GM12873 (cell line): ENCODE results near the gene NHLH1.

Experiments
- CTCF ChIP-seq: IDR thresholded peaks from 2 replicates; pipeline ENCODE4 v1.5.1; 2012; ENCODE audit warnings: low read depth, mild to moderate bottlenecking, moderate library complexity, low read length, control low read depth; ENCODE audit not compliant: insufficient read depth; ENCODE audit errors: missing control alignments

Gene NHLH1

DNA sequence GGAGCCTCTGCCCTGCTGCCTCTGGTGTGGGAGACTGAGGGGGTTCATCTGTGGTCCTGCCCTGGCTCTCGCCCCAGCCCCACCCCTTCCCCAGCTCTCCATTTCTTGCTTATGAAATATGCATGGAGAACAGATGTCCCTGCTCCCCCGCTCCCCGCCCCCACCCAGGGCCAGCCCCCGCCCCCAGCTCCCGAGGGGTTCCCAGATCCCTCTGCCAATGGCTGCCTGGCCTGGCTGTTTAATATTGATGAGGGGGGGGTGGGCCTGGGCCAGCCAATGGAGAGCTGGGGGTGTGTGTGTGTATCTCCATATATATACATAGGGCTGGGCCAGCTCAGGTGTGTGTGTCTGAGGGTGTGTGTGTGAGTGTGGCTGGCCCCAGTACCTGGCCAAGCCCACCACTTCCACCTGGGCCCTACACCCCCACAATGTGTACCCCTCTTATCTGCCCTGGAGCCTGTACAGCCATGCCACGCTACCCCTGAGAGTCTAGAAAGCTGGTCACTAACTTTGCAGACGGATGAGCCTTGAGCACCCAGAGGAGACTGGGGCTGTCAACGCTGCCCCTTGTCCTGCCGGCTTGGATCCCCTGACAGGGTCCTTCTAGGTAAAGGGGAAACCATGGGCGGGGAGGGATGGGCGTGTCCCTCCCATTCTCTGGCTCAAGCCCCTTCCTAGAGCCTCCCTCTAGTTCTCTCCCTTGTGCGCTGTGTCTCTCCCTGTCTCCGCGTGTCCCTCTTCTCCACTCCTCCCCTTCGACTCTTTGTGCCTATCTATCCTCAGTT, at the start of gene NHLH1:
TSS of gene NHLH1 (plus strand) at position 341 of the 785 bp plus-strand sequence. CDS start 3,661 bp downstream, outside the sequence.
- no peak for TF ChIP-seq CTCF

DNA sequence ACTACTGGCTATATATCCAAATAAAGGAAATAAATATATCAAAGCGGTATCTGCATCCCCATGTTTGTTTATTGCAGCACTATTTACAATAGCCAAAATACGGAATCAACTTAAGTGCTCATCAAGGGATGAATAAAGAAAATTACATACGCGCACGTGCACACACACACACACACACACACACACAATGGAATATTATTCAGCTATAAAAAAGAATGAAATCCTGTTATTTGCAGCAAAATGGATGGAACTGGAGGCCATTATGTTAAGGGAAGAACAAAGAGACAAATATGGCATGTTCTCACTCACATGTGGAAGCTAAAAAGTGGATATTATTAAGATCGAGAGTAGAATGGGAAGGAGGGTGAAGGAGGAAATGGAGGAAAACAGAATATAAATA, 44.0 kb upstream of the NHLH1 start:
- no peak for TF ChIP-seq CTCF

DNA sequence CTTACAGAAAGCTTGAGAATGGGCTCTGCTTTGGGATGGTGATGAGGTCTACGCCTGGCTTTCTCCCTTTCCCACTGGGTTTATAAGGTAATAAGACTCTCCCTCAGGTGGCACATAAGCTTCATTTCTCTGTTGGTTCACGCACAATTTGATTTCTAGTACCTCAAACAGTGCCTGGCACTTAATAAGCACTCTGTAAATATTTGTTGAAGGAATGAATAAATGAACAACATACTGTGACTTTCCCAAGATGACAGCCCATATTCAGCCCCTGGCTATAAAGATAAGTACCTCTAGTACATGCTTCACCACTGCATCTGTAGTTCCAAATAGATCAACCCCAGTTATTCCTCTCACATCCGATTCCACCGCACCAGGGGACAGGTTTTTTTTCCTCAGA, 41.6 kb upstream of the NHLH1 start:
- TF ChIP-seq CTCF, result no peak

DNA sequence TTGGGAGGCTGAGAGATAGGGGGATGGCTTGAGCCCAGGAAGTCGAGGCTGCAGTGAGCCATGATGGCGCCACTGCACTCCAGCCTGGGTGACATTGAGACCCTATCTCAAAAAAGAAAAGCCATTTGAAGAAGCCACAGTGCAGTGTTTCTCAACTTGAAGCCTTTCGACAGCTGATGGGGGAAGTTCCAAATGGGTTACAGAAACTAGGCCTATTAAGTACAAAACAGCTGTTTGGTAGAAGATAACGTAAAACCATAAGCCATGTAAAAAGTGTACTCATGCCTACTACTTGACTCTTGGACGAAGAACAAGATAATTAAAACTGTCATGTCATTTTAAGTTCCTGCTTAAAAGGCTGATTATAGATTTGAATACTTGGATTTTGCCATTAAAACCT, 40.5 kb upstream of the NHLH1 start:
- TF ChIP-seq CTCF, result no peak

- TF ChIP-seq CTCF, result no peak
Observed at GRCh38 chr1:160328184-160328583, 38.7 kb upstream of the NHLH1 start.

DNA sequence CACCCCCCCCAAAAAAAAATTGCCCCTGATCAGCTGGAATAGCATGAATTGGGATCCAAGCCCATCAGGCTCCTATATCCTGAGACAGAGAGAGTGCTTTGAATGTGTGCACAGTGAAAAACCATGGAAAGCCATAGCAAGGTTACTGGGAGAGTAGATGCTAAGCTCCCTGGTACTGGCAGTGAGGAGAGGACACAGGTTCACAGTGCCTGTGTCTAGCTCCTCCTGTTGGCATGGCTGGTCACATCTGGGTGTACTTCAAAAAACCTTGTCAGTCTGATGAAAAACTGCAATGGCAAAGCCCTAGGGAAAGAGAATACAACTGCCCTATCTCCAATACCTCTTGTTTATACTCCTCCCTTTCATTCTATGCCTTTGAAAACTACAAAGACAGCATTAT, 36.8 kb upstream of the NHLH1 start:
- TF ChIP-seq CTCF, result no peak

GRCh38 chr1:160332516-160332915, 34.4 kb upstream of the NHLH1 start:
- no peak for TF ChIP-seq CTCF

DNA sequence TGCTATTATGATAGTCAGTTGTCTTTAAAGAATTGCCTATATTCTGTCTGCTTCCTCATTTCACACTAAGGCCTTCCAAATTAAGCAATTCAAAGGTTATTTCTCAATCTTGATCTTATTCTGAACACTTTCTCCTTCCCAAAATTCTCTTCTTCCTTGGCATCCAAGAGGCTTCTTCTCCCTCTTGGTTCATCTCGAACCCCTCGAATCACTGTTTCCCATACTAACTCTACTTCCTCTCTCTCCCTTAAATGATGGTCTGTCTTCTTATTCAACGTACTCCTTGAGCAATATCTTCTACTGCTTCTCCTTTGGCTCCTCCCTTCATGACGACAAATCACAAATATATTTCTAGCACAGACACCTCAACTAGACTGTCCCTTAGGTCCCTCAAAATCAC, 28.3 kb upstream of the NHLH1 start:
- TF ChIP-seq CTCF, result no peak
